Muscle layer of colon (tissue), 2 donors: ENCODE data around the gene FAM78A.
A peak's percentile ranks its signal among the peaks of the same experiment; 100 is the strongest.
"Not testable (repeated sequence)": the region's sequence is repeated elsewhere in the genome, so short reads cannot be mapped to it uniquely, and the experiment has no call there.

Experiments
- H3K27ac ChIP-seq: one replicate; pipeline ENCODE4 v1.7.0; 2013; ENCODE audit warnings: low read depth, mild to moderate bottlenecking, low read length, moderate library complexity
- H3K27me3 ChIP-seq, 2 donors: one replicate each; pipeline ENCODE4 v1.7.0; 2013; ENCODE audit warnings: low read length in 2 of 2, mild to moderate bottlenecking in 2 of 2; ENCODE audit not compliant: insufficient read depth in 2 of 2, control insufficient read depth in 1 of 2
- H3K36me3 ChIP-seq: one replicate; pipeline ENCODE4 v1.7.0; 2013; ENCODE audit warnings: mild to moderate bottlenecking, low read length; ENCODE audit not compliant: insufficient read depth
- H3K4me1 ChIP-seq: one replicate; pipeline ENCODE4 v1.7.0; 2013; ENCODE audit warnings: mild to moderate bottlenecking, low read length; ENCODE audit not compliant: insufficient read depth
- H3K4me3 ChIP-seq, 2 donors: one replicate each; pipeline ENCODE4 v1.7.0; 2013; ENCODE audit warnings: low read length in 2 of 2, low read depth in 1 of 2, mild to moderate bottlenecking in 1 of 2, moderate library complexity in 1 of 2
- H3K9ac ChIP-seq: one replicate; pipeline ENCODE4 v1.7.0; 2013; ENCODE audit warnings: low read length
- H3K9me3 ChIP-seq: one replicate; pipeline ENCODE4 v1.7.0; 2013; ENCODE audit warnings: mild to moderate bottlenecking, low read length
- donor health status: abdominal sarcoma.
- donor health status: Adenocarcinoma of cecum.

FAM78A gene

GRCh38 chr9:131277910-131278701, 1.8 kb upstream of the FAM78A start:
- H3K4me3 ChIP-seq, result peak overlapping the region; percentile 32 to 71
- no peaks in the 10 kb centered on the region for H3K9me3 ChIP-seq
- no peak overlapping the region for H3K9ac ChIP-seq

GRCh38 chr9:131277287-131277909, 1.1 kb upstream of the FAM78A start:
- Histone ChIP-seq H3K27me3 (peaks cover 6 to 44% of the 10 kb centered on the region in 2 donors), H3K27ac (no peak overlapping the region), H3K9ac (no peak overlapping the region), H3K4me3 (peak overlapping the region; percentile 32 to 71), H3K4me1 (no peaks in the 10 kb centered on the region), H3K9me3 (no peaks in the 10 kb centered on the region), H3K36me3 (no peaks in the 10 kb centered on the region)

More at GRCh38 chr9:131277910-131278701, 1.8 kb upstream of the FAM78A start:
- Histone ChIP-seq H3K27ac (no peak overlapping the region), H3K27me3 (peaks cover 6 to 50% of the 10 kb centered on the region in 2 donors), H3K4me1 (no peaks in the 10 kb centered on the region), H3K36me3 (no peaks in the 10 kb centered on the region)

DNA sequence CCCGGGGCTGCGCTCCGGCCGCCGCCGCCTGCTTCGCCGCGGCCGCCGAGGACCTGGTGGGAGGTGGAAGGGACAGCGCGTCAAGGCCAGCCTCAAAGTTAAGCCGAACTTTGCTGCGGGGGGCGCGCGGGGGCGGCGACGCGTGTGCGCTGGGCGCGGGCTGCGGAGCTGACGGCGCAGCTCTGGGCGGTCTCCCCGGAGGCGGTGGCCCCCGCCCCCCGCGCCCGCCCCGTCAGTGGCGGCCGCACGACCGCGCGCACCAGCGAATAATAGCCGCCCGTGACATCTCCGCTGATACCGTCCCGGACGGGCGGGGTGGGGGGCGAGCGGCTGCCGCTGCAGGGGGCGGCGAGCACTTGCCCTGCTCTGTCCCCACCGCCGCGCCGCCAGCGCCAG, 579 bp upstream of the FAM78A start:
- Histone ChIP-seq H3K9me3 (no peaks in the 10 kb centered on the region), H3K4me3 (peak overlapping the region in 1 of 2 donors; percentile 71), H3K27ac (no peak overlapping the region), H3K9ac (no peak overlapping the region), H3K36me3 (no peaks in the 10 kb centered on the region), H3K27me3 (peaks cover 1 to 43% of the 10 kb centered on the region in 2 donors), H3K4me1 (no peaks in the 10 kb centered on the region)

- H3K27me3 ChIP-seq, result peaks cover 0 to 33% of the 10 kb centered on the region in 2 donors
- H3K4me1 ChIP-seq, result no peaks in the 10 kb centered on the region
- no peaks in the 10 kb centered on the region for H3K36me3 ChIP-seq
- H3K9me3 ChIP-seq, result no peaks in the 10 kb centered on the region
- H3K9ac ChIP-seq, result no peak overlapping the region
- H3K4me3 ChIP-seq, result peak overlapping the region in 1 of 2 donors; percentile 11
- H3K27ac ChIP-seq, result peak overlapping the region; percentile 14
Measured at GRCh38 chr9:131275332-131276093, 797 bp downstream of the FAM78A start.

DNA sequence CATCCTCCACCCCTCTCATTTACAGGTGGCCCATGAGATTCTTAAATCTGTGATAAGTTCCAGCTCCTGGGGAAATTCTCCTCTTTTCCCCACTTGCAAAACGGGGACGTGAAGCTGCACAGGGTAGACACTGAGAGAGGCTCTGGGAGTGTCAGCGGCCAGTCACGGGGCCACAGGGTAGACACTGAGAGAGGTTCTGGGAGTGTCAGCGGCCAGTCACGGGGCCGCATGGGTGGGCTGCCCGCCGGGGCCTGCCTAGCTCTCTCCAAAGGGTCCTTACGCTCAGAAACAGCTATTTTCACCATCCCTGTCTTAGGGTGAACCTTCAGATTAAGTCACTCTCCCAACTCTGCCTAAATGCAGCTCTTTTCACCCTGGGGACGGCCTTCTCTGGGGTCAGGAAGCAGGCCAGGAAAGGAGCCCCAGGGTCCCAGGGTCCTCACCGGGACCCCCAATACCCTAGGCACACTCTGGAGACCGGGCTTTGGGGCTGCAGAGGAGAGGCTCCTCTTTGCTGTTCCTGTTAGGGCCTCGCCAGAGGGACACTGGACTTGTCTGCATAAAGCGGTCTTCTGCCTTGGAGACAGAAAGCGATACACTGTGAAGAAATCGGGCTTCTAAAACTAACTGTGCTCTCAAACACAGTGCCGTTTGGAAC, 1.5 kb downstream of the FAM78A start:
- H3K4me3 ChIP-seq, result no peak overlapping the region
- H3K27me3 ChIP-seq, result peaks cover 0 to 28% of the 10 kb centered on the region in 2 donors
- H3K9me3 ChIP-seq, result no peaks in the 10 kb centered on the region
- no peaks in the 10 kb centered on the region for H3K36me3 ChIP-seq
- no peak overlapping the region for H3K9ac ChIP-seq
- no peaks in the 10 kb centered on the region for H3K4me1 ChIP-seq
- no peak overlapping the region for H3K27ac ChIP-seq

DNA sequence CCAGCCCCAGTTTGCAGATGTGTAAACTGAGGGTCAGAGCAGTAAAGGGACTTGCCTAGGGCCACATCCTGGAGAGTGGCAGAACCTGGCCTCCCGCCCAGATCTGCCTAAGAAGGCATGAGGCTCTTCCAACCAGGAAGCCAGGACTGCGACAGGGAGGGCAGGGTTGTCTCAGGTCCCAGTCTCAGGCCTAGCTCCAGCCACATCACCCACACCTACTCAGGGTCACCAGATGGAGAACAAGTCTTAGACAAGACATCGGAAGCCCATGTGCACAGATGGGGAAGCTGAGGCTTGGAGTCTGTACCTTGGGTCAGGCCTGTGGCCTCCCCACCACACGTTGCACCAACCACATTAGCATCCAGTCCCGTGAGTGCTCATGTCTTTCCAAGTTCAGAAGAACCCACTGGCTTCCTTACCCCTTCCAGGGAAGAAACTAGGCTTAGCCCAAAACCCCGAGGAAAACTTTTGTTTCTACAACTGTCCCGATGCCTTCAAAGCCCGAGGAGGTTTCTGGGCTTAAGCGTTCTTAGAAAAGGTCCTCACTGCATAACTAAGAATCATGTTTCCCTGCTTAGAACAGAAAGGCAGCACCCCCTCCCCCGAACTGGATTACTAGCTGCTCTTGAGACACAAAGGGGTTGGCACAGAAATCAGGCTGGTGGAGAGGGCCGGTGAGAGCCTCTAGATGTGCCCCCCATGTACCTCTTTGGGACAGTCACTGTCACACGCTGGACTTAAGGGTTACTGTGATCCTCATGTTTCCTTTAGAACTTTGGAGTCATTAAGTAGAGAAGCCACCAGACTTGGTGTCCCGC, 2.2 kb downstream of the FAM78A start:
- no peak overlapping the region for H3K27ac ChIP-seq
- no peaks in the 10 kb centered on the region for H3K9me3 ChIP-seq
- H3K36me3 ChIP-seq, result no peaks in the 10 kb centered on the region
- no peak overlapping the region for H3K4me3 ChIP-seq
- peaks cover 0 to 28% of the 10 kb centered on the region in 2 donors for H3K27me3 ChIP-seq
- no peaks in the 10 kb centered on the region for H3K4me1 ChIP-seq
- no peak overlapping the region for H3K9ac ChIP-seq

DNA sequence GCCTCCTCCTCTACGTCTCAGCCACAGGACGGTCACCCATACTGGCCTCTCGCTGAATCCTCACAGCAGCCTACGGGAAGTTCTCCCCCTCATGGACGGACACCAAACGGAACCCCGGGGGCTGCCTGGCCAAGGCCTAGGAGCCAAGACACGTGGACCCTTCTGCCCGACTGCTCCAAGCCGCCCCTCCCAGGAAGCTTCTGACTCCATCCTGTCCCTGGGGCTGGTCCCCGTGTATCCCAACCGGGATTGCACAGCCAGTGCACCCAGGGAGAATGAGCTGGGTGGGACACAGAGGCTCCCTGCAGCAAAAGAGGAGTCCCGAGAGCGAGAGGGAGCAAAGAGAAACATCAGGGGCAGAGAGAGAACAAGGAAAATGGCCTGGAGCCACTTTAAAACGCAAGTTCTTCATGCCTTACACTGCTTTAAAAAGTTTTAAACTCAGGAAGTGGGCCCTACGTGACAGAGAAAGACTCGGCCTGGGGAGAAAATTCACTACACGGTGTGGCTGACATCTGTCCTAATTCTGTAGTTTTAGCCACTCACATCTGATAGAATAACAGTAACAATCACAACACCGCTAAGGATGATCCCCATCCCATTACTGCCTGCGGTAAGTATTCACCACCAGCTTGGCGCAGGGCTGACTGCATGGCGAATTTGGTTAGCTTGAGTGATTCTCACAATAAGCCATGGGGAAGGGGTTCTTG, 3.0 kb downstream of the FAM78A start:
- no peak overlapping the region for H3K4me3 ChIP-seq
- H3K27me3 ChIP-seq, result peaks cover 0 to 28% of the 10 kb centered on the region in 2 donors
- H3K9me3 ChIP-seq, result no peaks in the 10 kb centered on the region
- H3K36me3 ChIP-seq, result no peaks in the 10 kb centered on the region
- H3K27ac ChIP-seq, result no peak overlapping the region
- H3K9ac ChIP-seq, result no peak overlapping the region
- H3K4me1 ChIP-seq, result no peaks in the 10 kb centered on the region

GRCh38 chr9:131272212-131272611, 4.1 kb downstream of the FAM78A start:
- H3K36me3 ChIP-seq, result no peaks in the 10 kb centered on the region
- H3K9ac ChIP-seq, result no peak overlapping the region
- H3K4me3 ChIP-seq, result no peak overlapping the region
- H3K4me1 ChIP-seq, result no peaks in the 10 kb centered on the region
- no peak overlapping the region for H3K27ac ChIP-seq
- H3K27me3 ChIP-seq, result peaks cover 0 to 28% of the 10 kb centered on the region in 2 donors
- H3K9me3 ChIP-seq, result no peaks in the 10 kb centered on the region

DNA sequence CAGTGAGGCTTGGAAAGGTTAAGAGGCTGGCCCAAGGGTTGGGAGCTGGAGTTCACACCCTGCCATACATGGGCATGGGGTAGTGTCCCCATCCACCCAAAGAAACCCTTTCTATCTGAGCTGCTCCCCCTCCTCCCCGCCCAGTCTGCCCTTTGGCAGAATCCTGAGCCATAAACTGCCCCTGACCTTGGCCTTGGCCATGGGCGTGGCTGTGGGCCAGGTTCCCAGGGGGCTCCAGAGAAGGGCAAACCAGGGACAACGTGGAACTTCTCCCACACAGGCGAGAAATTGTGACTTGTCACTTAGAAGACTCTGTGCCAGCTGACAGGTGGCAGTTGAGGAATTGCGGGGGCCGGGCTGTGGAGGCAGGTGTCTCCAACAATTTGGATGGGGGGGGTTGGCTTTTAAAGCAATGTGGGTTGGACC, 4.8 kb downstream of the FAM78A start:
- peaks cover 0 to 28% of the 10 kb centered on the region in 2 donors for H3K27me3 ChIP-seq
- no peaks in the 10 kb centered on the region for H3K9me3 ChIP-seq
- no peak overlapping the region for H3K4me3 ChIP-seq
- no peaks in the 10 kb centered on the region for H3K4me1 ChIP-seq
- no peaks in the 10 kb centered on the region for H3K36me3 ChIP-seq
- H3K9ac ChIP-seq, result no peak overlapping the region
- H3K27ac ChIP-seq, result no peak overlapping the region

DNA sequence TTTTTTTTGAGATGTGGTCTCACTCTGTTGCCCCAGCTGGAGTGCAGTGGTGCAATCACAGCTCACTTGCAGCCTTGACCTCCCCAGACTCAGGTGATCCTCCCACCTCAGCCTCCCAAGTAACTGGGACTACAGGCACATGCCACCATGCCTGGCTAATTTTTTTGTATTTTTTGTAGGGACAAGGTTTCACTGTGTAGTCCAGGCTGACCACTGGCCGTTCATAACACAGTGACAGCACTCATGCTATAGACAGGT, 5.4 kb downstream of the FAM78A start:
- H3K36me3 ChIP-seq, H3K9ac ChIP-seq, H3K27ac ChIP-seq, H3K4me3 ChIP-seq, H3K4me1 ChIP-seq, H3K9me3 ChIP-seq: not testable (repeated sequence)
- H3K27me3 ChIP-seq, result peaks cover 0 to 27% of the 10 kb centered on the region in 2 donors
